ENCODE results near the gene DPYD. TPM values are rescaled to one million over a fixed set of nuclear protein-coding genes. Genes with fewer than 3 reads are reported as not detected.

The DPYD gene
- total and polyA plus RNA-seq, 10 of the 15 experiments (the other 5 are each of a cell fraction or from before 2014, with no cell fraction given): 5.7 to 23.8 (median 10.2) TPM

DNA sequence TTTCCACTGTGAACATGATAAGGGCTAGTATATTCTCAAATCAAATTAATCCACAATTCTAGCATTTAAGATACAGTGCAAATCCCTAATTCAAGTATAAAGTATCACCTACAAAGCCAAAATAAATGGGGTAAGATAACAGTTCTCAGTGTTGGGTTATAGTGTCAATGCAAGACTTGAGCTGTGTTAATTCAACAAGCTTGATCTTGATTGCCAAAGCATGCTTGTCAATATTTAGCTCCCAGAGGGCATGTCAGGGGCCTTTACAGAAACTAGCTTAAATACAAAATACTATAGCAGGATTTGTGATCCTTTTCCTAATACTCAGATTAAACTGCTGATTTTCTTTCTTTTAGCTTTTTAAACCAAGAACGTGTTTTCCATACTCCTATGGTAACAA lies 658.0 kb downstream of the DPYD start (continued):
- no peak for TF ChIP-seq WRNIP1 (IDR thresholded peaks at IDR 0.05; ENCODE audit: borderline replicate concordance, low read depth, low read length)
- no peak for TF ChIP-seq BRCA1 (IDR thresholded peaks at IDR 0.05; ENCODE audit: low read depth, low read length)
- no peak for TF ChIP-seq HDAC6 (IDR thresholded peaks at IDR 0.05; ENCODE audit: unreplicated experiment)
- no peak for TF ChIP-seq MTA2 (IDR thresholded peaks at IDR 0.05; ENCODE audit: low read depth)
- no peak for TF ChIP-seq ZNF217 (IDR thresholded peaks at IDR 0.05)
- TF ChIP-seq, protein P1, sequence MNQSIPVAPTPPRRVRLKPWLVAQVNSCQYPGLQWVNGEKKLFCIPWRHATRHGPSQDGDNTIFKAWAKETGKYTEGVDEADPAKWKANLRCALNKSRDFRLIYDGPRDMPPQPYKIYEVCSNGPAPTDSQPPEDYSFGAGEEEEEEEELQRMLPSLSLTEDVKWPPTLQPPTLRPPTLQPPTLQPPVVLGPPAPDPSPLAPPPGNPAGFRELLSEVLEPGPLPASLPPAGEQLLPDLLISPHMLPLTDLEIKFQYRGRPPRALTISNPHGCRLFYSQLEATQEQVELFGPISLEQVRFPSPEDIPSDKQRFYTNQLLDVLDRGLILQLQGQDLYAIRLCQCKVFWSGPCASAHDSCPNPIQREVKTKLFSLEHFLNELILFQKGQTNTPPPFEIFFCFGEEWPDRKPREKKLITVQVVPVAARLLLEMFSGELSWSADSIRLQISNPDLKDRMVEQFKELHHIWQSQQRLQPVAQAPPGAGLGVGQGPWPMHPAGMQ (IDR thresholded peaks at IDR 0.05; ENCODE audit: borderline replicate concordance): no peak

DNA sequence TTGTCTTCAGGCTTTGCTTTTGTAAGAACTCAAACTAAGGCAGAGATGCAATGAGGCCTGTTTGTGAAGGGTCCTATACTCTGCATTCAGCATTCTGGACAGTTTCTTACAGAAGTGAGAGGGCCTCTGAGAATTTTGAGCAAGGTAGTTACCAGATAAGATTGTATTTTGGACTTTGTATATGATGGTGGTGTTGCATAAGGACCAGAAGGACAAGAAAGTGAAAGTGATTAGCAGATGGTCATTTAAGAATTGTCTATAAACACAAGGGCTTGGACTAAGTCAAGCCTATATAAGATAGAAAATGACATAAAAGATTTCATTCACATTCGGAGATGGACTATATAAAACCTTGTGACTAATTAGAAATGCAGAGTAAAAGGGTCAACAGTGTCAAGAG lies 662.2 kb downstream of the DPYD start:
- H3K4me1 ChIP-seq (ENCODE audit: control insufficient read depth, insufficient read depth, low read length): no peaks in the 10 kb centered on the region
- ChIA-PET CTCF (no interaction called here), POLR2A (interaction anchor here (0.7 kb wide), 1 partner anchor 1495 kb away, joined by 3 read pairs; no protein-coding TSS in a partner anchor), RAD21 (ENCODE audit: unreplicated experiment) (interaction anchor here (1.1 kb wide), 1 partner anchor 15 kb away, joined by 3 read pairs; no protein-coding TSS in a partner anchor), SMC1A (ENCODE audit: uncharacterized antibody, unreplicated experiment) (interaction anchor here (1.2 to 1.3 kb wide), 2 partner anchors 11 to 247 kb away, joined by 4 to 5 read pairs; no protein-coding TSS in a partner anchor)
- intact Hi-C loops (cut with micrococcal nuclease; ENCODE audit: unreplicated experiment) (no loop called here), in situ Hi-C loops (cut with MboI) (no loop called here)
- H3K27ac ChIP-seq (ENCODE audit: control insufficient read depth, insufficient read depth): no peak overlapping the region
- H3K4me3 ChIP-seq: no peak overlapping the region
- H3K4me2 ChIP-seq (ENCODE audit: control insufficient read depth, insufficient read depth): no peak overlapping the region
- BruUV-seq (replicated peaks): no TSS peak
- no peak overlapping the region for H3K9ac ChIP-seq (ENCODE audit: control insufficient read depth, insufficient read depth, low read length)
- no peaks in the 10 kb centered on the region for H3K36me3 ChIP-seq (ENCODE audit: control insufficient read depth in 2 of 2, insufficient read depth in 2 of 2, low read length in 1 of 2)
- no peaks in the 10 kb centered on the region for H3K9me3 ChIP-seq (replicated peaks; ENCODE audit: control insufficient read depth, insufficient read depth, low read length)
- DNase-seq (ENCODE audit: low read depth, low spot score) (no peak), ATAC-seq (no peak), FAIRE-seq (no peak)
- no peaks in the 10 kb centered on the region for H3K27me3 ChIP-seq (replicated peaks in 1 of 2; ENCODE audit: control insufficient read depth in 2 of 2, insufficient read depth in 2 of 2, low read length in 1 of 2)
- no peak overlapping the region for H2AFZ ChIP-seq (ENCODE audit: control insufficient read depth, low read depth, low read length)
- H4K20me1 ChIP-seq (ENCODE audit: control insufficient read depth, insufficient read depth): no peaks in the 10 kb centered on the region
- no peaks in the 10 kb centered on the region for H3K79me2 ChIP-seq (ENCODE audit: control insufficient read depth, insufficient read depth, low read length)
- whole genome bisulfite sequencing (ENCODE audit: insufficient coverage, insufficient replicate concordance, low lambda C conversion rate, missing lambda C conversion rate): 0% methylated on average over 1 of the region's 1 CpG
- TF ChIP-seq, protein P2, sequence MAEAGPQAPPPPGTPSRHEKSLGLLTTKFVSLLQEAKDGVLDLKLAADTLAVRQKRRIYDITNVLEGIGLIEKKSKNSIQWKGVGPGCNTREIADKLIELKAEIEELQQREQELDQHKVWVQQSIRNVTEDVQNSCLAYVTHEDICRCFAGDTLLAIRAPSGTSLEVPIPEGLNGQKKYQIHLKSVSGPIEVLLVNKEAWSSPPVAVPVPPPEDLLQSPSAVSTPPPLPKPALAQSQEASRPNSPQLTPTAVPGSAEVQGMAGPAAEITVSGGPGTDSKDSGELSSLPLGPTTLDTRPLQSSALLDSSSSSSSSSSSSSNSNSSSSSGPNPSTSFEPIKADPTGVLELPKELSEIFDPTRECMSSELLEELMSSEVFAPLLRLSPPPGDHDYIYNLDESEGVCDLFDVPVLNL (IDR thresholded peaks at IDR 0.05; ENCODE audit: low read depth, low read length): no peak
- TF ChIP-seq GABPA (IDR thresholded peaks at IDR 0.05; ENCODE audit: low read depth): no peak
- no peak for TF ChIP-seq STAT3 (IDR thresholded peaks at IDR 0.05; ENCODE audit: low read depth, low read length)
- TF ChIP-seq, protein P3, sequence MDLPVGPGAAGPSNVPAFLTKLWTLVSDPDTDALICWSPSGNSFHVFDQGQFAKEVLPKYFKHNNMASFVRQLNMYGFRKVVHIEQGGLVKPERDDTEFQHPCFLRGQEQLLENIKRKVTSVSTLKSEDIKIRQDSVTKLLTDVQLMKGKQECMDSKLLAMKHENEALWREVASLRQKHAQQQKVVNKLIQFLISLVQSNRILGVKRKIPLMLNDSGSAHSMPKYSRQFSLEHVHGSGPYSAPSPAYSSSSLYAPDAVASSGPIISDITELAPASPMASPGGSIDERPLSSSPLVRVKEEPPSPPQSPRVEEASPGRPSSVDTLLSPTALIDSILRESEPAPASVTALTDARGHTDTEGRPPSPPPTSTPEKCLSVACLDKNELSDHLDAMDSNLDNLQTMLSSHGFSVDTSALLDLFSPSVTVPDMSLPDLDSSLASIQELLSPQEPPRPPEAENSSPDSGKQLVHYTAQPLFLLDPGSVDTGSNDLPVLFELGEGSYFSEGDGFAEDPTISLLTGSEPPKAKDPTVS (IDR thresholded peaks at IDR 0.05; ENCODE audit: low read depth, low read length): no peak
- TF ChIP-seq NBN (IDR thresholded peaks at IDR 0.05): no peak
- TF ChIP-seq TCF7 (IDR thresholded peaks at IDR 0.05; ENCODE audit: borderline replicate concordance): no peak
- no peak for TF ChIP-seq TAF1 (IDR thresholded peaks at IDR 0.05; ENCODE audit: borderline replicate concordance, low read depth, low read length)
- TF ChIP-seq, protein P4, sequence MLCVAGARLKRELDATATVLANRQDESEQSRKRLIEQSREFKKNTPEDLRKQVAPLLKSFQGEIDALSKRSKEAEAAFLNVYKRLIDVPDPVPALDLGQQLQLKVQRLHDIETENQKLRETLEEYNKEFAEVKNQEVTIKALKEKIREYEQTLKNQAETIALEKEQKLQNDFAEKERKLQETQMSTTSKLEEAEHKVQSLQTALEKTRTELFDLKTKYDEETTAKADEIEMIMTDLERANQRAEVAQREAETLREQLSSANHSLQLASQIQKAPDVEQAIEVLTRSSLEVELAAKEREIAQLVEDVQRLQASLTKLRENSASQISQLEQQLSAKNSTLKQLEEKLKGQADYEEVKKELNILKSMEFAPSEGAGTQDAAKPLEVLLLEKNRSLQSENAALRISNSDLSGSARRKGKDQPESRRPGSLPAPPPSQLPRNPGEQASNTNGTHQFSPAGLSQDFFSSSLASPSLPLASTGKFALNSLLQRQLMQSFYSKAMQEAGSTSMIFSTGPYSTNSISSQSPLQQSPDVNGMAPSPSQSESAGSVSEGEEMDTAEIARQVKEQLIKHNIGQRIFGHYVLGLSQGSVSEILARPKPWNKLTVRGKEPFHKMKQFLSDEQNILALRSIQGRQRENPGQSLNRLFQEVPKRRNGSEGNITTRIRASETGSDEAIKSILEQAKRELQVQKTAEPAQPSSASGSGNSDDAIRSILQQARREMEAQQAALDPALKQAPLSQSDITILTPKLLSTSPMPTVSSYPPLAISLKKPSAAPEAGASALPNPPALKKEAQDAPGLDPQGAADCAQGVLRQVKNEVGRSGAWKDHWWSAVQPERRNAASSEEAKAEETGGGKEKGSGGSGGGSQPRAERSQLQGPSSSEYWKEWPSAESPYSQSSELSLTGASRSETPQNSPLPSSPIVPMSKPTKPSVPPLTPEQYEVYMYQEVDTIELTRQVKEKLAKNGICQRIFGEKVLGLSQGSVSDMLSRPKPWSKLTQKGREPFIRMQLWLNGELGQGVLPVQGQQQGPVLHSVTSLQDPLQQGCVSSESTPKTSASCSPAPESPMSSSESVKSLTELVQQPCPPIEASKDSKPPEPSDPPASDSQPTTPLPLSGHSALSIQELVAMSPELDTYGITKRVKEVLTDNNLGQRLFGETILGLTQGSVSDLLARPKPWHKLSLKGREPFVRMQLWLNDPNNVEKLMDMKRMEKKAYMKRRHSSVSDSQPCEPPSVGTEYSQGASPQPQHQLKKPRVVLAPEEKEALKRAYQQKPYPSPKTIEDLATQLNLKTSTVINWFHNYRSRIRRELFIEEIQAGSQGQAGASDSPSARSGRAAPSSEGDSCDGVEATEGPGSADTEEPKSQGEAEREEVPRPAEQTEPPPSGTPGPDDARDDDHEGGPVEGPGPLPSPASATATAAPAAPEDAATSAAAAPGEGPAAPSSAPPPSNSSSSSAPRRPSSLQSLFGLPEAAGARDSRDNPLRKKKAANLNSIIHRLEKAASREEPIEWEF (IDR thresholded peaks at IDR 0.05; ENCODE audit: insufficient replicate concordance, low read depth, low read length): no peak
- TF ChIP-seq MEF2B (IDR thresholded peaks at IDR 0.05; ENCODE audit: partially characterized antibody, poor library complexity, severe bottlenecking): no peak

Data from GM12878 (cell line).